ENCODE results near the gene AP2S1. TPM values are rescaled to one million over a fixed set of nuclear protein-coding genes. Genes with fewer than 3 reads are reported as not detected.

Gene AP2S1
- total and polyA plus RNA-seq, 2 experiments from 2014 or later: 140 to 299 TPM

- Histone ChIP-seq H3K27ac (ENCODE audit: low read depth) (no peak overlapping the region), H3K4me3 (no peak overlapping the region), H3K27me3 (ENCODE audit: insufficient read depth) (no peaks in the 10 kb centered on the region), H3K36me3 (ENCODE audit: insufficient read depth) (no peaks in the 10 kb centered on the region), H3K79me2 (replicated peaks; ENCODE audit: insufficient read depth) (peaks cover 97% of the 10 kb centered on the region), H4K20me1 (replicated peaks; ENCODE audit: insufficient read depth) (peaks cover 36% of the 10 kb centered on the region), H2AFZ (no peak overlapping the region), H3F3A (replicated peaks; ENCODE audit: low read depth) (no peaks in the 10 kb centered on the region), H3K4me2 (no peak overlapping the region), H3K4me1 (ENCODE audit: insufficient read depth) (peaks cover 12% of the 10 kb centered on the region), H3K9me2 (ENCODE audit: insufficient read depth) (no peaks in the 10 kb centered on the region)
- ATAC-seq: peak; percentile 21; the same call in 2 of the 3 replicates
- peak; percentile 33 for DNase-seq (ENCODE audit: low spot score)
- Mint-ChIP-seq H3K4me3 (no peak overlapping the region), H3K27ac (no peak overlapping the region), H3K9me3 (no peaks in the 10 kb centered on the region), H3K4me1 (peaks cover 33% of the 10 kb centered on the region), H3K36me3 (ENCODE audit: low read depth) (no peaks in the 10 kb centered on the region), H3K27me3 (ENCODE audit: insufficient read depth, low read depth, poor library complexity) (peaks cover 5% of the 10 kb centered on the region)
- no peak for TF ChIP-seq EZH2 (IDR thresholded peaks at IDR 0.05; ENCODE audit: low read depth, unreplicated experiment)
- no peak for TF ChIP-seq EZH2phosphoT487 (IDR thresholded peaks at IDR 0.05; ENCODE audit: unreplicated experiment)
- no peak for TF ChIP-seq STAT1 (IDR thresholded peaks at IDR 0.05; ENCODE audit: unreplicated experiment)
- TF ChIP-seq ETS1 (IDR thresholded peaks at IDR 0.05): no peak
- TF ChIP-seq POLR2AphosphoS5 (IDR thresholded peaks at IDR 0.05; ENCODE audit: low read depth): no peak
- TF ChIP-seq JUNB (IDR thresholded peaks at IDR 0.05; ENCODE audit: unreplicated experiment): no peak
- TF ChIP-seq ZNF462 (CRISPR knock-in tag; IDR thresholded peaks at IDR 0.05): no peak
- no peak for TF ChIP-seq CREB1 (CRISPR knock-in tag; IDR thresholded peaks at IDR 0.05; ENCODE audit: low read depth)
- TF ChIP-seq NANOG (IDR thresholded peaks at IDR 0.05; ENCODE audit: borderline replicate concordance): no peak
- TF ChIP-seq ZNF331 (CRISPR knock-in tag; IDR thresholded peaks at IDR 0.05; ENCODE audit: low read depth): no peak
- no peak for TF ChIP-seq REST (IDR thresholded peaks at IDR 0.05; ENCODE audit: unreplicated experiment)
- no peak for TF ChIP-seq CTCF (conservative IDR thresholded peaks at IDR 0.05; ENCODE audit: low read depth in 2 of 2)
These were observed 48.1 kb upstream of the AP2S1 start for GRCh38 chr19:46898731-46899130.

All from GM23338 (cell line).